ENCODE measurements around the gene RNF41.

The RNF41 gene

GRCh38 chr12:56243731-56244181 is 22.0 kb upstream of the RNF41 start:
- DNase-seq (ENCODE audit: low read depth in 3 of 3): no peak

GRCh38 chr12:56242986-56243385 is 21.3 kb upstream of the RNF41 start:
- DNase-seq (ENCODE audit: low read depth in 3 of 3): no peak

GRCh38 chr12:56241424-56242303 is 19.9 kb upstream of the RNF41 start:
- DNase-seq (ENCODE audit: low read depth in 3 of 3): no peak

- DNase-seq (ENCODE audit: low read depth in 3 of 3): no peak
Observed at GRCh38 chr12:56237552-56237951, 15.8 kb upstream of the RNF41 start.

- DNase-seq (ENCODE audit: low read depth in 3 of 3): no peak
Observed at GRCh38 chr12:56236985-56237384, 15.3 kb upstream of the RNF41 start.

- DNase-seq (ENCODE audit: low read depth in 3 of 3): no peak
Observed at GRCh38 chr12:56236091-56236490, 14.4 kb upstream of the RNF41 start.

GRCh38 chr12:56234746-56235436 is 13.2 kb upstream of the RNF41 start:
- no peak for DNase-seq (ENCODE audit: low read depth in 3 of 3)

GRCh38 chr12:56231184-56231582 is 9.5 kb upstream of the RNF41 start:
- no peak for DNase-seq (ENCODE audit: low read depth in 3 of 3)

GRCh38 chr12:56230432-56231183 is 8.9 kb upstream of the RNF41 start:
- DNase-seq (ENCODE audit: low read depth in 3 of 3): no peak

GRCh38 chr12:56229916-56230431 is 8.3 kb upstream of the RNF41 start, which contains the start of gene SLC39A5:
SLC39A5 (plus strand) TSS chr12:56230051; CDS start chr12:56231275, 1,224 bp downstream.
- no peak for DNase-seq (ENCODE audit: low read depth in 3 of 3)

GRCh38 chr12:56229082-56229481 is 7.4 kb upstream of the RNF41 start:
- no peak for DNase-seq (ENCODE audit: low read depth in 3 of 3)

GRCh38 chr12:56224954-56225353 is 3.2 kb upstream of the RNF41 start:
- DNase-seq (ENCODE audit: low read depth in 3 of 3): no peak

GRCh38 chr12:56224102-56224701 is 2.5 kb upstream of the RNF41 start, which contains the start of gene NABP2:
NABP2 (plus strand) TSS chr12:56224342; CDS start chr12:56224857, 515 bp downstream.
- peak; percentile 79 to 92 (median 83) for DNase-seq (ENCODE audit: low read depth in 3 of 3)

- DNase-seq (ENCODE audit: low read depth in 3 of 3): no peak
Observed at GRCh38 chr12:56223571-56224101, 1.9 kb upstream of the RNF41 start.

- no peak for DNase-seq (ENCODE audit: low read depth in 3 of 3)
Observed at GRCh38 chr12:56222531-56222895, 791 bp upstream of the RNF41 start.

GRCh38 chr12:56221232-56221756 is 428 bp downstream of the RNF41 start:
- DNase-seq (ENCODE audit: low read depth in 3 of 3): no peak

GRCh38 chr12:56220611-56221231 is 1.0 kb downstream of the RNF41 start:
- no peak for DNase-seq (ENCODE audit: low read depth in 3 of 3)

GRCh38 chr12:56219840-56220239 is 1.9 kb downstream of the RNF41 start:
- DNase-seq (ENCODE audit: low read depth in 3 of 3): no peak

- no peak for DNase-seq (ENCODE audit: low read depth in 3 of 3)
Observed at GRCh38 chr12:56216461-56216860, 5.3 kb downstream of the RNF41 start.

- no peak for DNase-seq (ENCODE audit: low read depth in 3 of 3)
Observed at GRCh38 chr12:56213878-56214277, 7.8 kb downstream of the RNF41 start.

Measured in stimulated activated CD4-positive, alpha-beta T cell treated with anti-CD3 and anti-CD28 coated beads, TNF-alpha, amount 100 ng/mL, for 4 hours (primary cell).